Hepatocyte (in vitro differentiated cells): ENCODE data around the gene CTNNBIP1. TPM values are rescaled to one million over a fixed set of nuclear protein-coding genes. Genes with fewer than 3 reads are reported as not detected.

Experiments
- DNase-seq: peaks from one replicate; pipeline ENCODE4 v3.0.0-alpha.2; 2016; ENCODE audit warnings: low spot score
- H2AFZ ChIP-seq: fragments of 200-600 bp; sonication (generic); 2 replicates; pipeline ENCODE4 v1.6.0; 2016; ENCODE audit warnings: antibody characterized with exemption, mild to moderate bottlenecking
- H3K27ac ChIP-seq: fragments of 200-600 bp; sonication (generic); 2 replicates; pipeline ENCODE4 v1.5.1; 2016; ENCODE audit warnings: mild to moderate bottlenecking
- H3K27me3 ChIP-seq: fragments of 200-600 bp; sonication (generic); 2 replicates; pipeline ENCODE4 v1.6.1; 2016
- H3K36me3 ChIP-seq: fragments of 200-600 bp; sonication (generic); replicated peaks from 2 replicates; pipeline ENCODE4 v1.5.1; 2016; ENCODE audit warnings: low read depth; ENCODE audit not compliant: insufficient read depth
- H3K4me1 ChIP-seq: fragments of 200-600 bp; sonication (generic); 2 replicates; pipeline ENCODE4 v1.5.1; 2016; ENCODE audit warnings: mild to moderate bottlenecking, moderate library complexity; ENCODE audit not compliant: insufficient read depth
- H3K4me2 ChIP-seq: fragments of 200-600 bp; sonication (generic); 2 replicates; pipeline ENCODE4 v1.6.0; 2016
- H3K4me3 ChIP-seq: fragments of 200-600 bp; sonication (generic); 2 replicates; pipeline ENCODE4 v1.5.1; 2016; ENCODE audit warnings: mild to moderate bottlenecking
- H3K79me2 ChIP-seq: fragments of 200-600 bp; sonication (generic); 2 replicates; pipeline ENCODE4 v1.6.0; 2017; ENCODE audit warnings: mild to moderate bottlenecking
- H3K9me2 ChIP-seq: fragments of 200-600 bp; sonication (generic); replicated peaks from 2 replicates; pipeline ENCODE4 v1.6.0; 2017; ENCODE audit warnings: mild to moderate bottlenecking; ENCODE audit not compliant: insufficient read depth
- H3K9me3 ChIP-seq: fragments of 200-600 bp; sonication (generic); 2 replicates; pipeline ENCODE4 v1.5.1; 2016; ENCODE audit warnings: low read depth, mild to moderate bottlenecking
- H4K20me1 ChIP-seq: fragments of 200-600 bp; sonication (generic); 2 replicates; pipeline ENCODE4 v1.6.0; 2016; ENCODE audit warnings: mild to moderate bottlenecking; ENCODE audit not compliant: insufficient read depth, poor library complexity, severe bottlenecking
- CTCF ChIP-seq: fragments of 200-600 bp; sonication (generic); IDR thresholded peaks from 2 replicates; pipeline ENCODE4 v1.5.1; 2016; ENCODE audit warnings: antibody characterized with exemption, mild to moderate bottlenecking; ENCODE audit not compliant: poor library complexity
- EZH2 ChIP-seq: fragments of 200-600 bp; sonication (generic); IDR thresholded peaks from 2 replicates; pipeline ENCODE4 v1.6.1; 2016; ENCODE audit warnings: antibody characterized with exemption, mild to moderate bottlenecking, borderline replicate concordance
- EZH2phosphoT487 ChIP-seq: fragments of 200-600 bp; sonication (generic); IDR thresholded peaks from one replicate; pipeline ENCODE4 v1.6.1; 2018; ENCODE audit warnings: antibody characterized with exemption, mild to moderate bottlenecking, low read depth, moderate library complexity; ENCODE audit not compliant: unreplicated experiment, severe bottlenecking
- whole genome bisulfite sequencing: methylation state at CpG from one replicate; pipeline ENCODE4 v1.1.6; 2016; ENCODE audit warnings: low lambda C conversion rate; ENCODE audit errors: missing lambda C conversion rate; 5-methylcytosine and 5-hydroxymethylcytosine counted together
- polyA plus RNA-seq: library from polyadenylated mRNA; unstranded; fragments of >200 nt; fragmentation: Nextera tagmentation; extraction: Ambion mirVana; gene quantifications from 2 replicates; pipeline ENCODE4 v1.2.1, GENCODE V29; 2016
- total RNA-seq: library from RNA; depleted of rRNA; stranded (reverse); fragments of >200 nt; gene quantifications from 2 replicates; pipeline ENCODE4 v1.2.3, GENCODE V29; 2014

Gene CTNNBIP1
- total and polyA plus RNA-seq, 2 experiments from 2014 or later = 25.2 to 49.8 TPM

GRCh38 chr1:9910423-9911178, 532 bp upstream of the CTNNBIP1 start:
- Histone ChIP-seq H3K79me2 (peaks cover 41% of the 10 kb centered on the region), H3K27ac (peak overlapping the region; percentile 90), H3K4me2 (peak overlapping the region; percentile 76), H3K9me3 (no peaks in the 10 kb centered on the region), H3K27me3 (no peaks in the 10 kb centered on the region), H3K4me1 (peaks cover 21% of the 10 kb centered on the region), H3K4me3 (peak overlapping the region; percentile 41), H2AFZ (peak overlapping the region; percentile 70), H3K9me2 (no peaks in the 10 kb centered on the region), H3K36me3 (no peaks in the 10 kb centered on the region), H4K20me1 (no peaks in the 10 kb centered on the region)
- TF ChIP-seq EZH2phosphoT487 = no peak
- no peak for TF ChIP-seq CTCF
- TF ChIP-seq EZH2 = no peak
- peak; percentile 99 for DNase-seq
- WGBS = 3% methylated on average over 17 of the region's 45 CpGs

- TF ChIP-seq EZH2 = no peak
- no peak for TF ChIP-seq EZH2phosphoT487
- Histone ChIP-seq H2AFZ (peak overlapping the region; percentile 69), H3K4me1 (peaks cover 16% of the 10 kb centered on the region), H3K9me2 (no peaks in the 10 kb centered on the region), H3K36me3 (no peaks in the 10 kb centered on the region), H3K27ac (peak overlapping the region; percentile 72), H3K9me3 (no peaks in the 10 kb centered on the region), H3K79me2 (peaks cover 47% of the 10 kb centered on the region), H4K20me1 (no peaks in the 10 kb centered on the region), H3K4me2 (peak overlapping the region; percentile 94), H3K4me3 (peak overlapping the region; percentile 91), H3K27me3 (no peaks in the 10 kb centered on the region)
- WGBS = 3% methylated on average over 29 of the region's 47 CpGs
- peak; percentile 50 for DNase-seq
Observed at GRCh38 chr1:9909234-9910046, 629 bp downstream of the CTNNBIP1 start.

- 49% methylated on average over 4 of the region's 4 CpGs for WGBS
- H3K9me3 ChIP-seq = no peaks in the 10 kb centered on the region
- peak overlapping the region; percentile 91 for H3K4me3 ChIP-seq
Observed at GRCh38 chr1:9908871-9909233, 1.2 kb downstream of the CTNNBIP1 start.

More at GRCh38 chr1:9908871-9909233, 1.2 kb downstream of the CTNNBIP1 start:
- no peak overlapping the region for H2AFZ ChIP-seq
- peak overlapping the region; percentile 94 for H3K4me2 ChIP-seq
- peak overlapping the region; percentile 72 for H3K27ac ChIP-seq
- DNase-seq = peak; percentile 26
- H3K36me3 ChIP-seq = no peaks in the 10 kb centered on the region
- peaks cover 16% of the 10 kb centered on the region for H3K4me1 ChIP-seq
- H3K27me3 ChIP-seq = no peaks in the 10 kb centered on the region
- H3K79me2 ChIP-seq = peaks cover 53% of the 10 kb centered on the region
- TF ChIP-seq EZH2 = no peak
- no peak for TF ChIP-seq CTCF
- no peak for TF ChIP-seq EZH2phosphoT487
- no peaks in the 10 kb centered on the region for H4K20me1 ChIP-seq
- no peaks in the 10 kb centered on the region for H3K9me2 ChIP-seq
